Panc1 (cell line): ENCODE results near the gene KCNK10.

ENCODE experiments used
- CTCF ChIP-seq: fragments of 450-650 bp; IDR thresholded peaks from 2 replicates; pipeline ENCODE4 v1.5.1; 2017; ENCODE audit warnings: mild to moderate bottlenecking
- POLR2AphosphoS5 ChIP-seq: IDR thresholded peaks from 2 replicates; pipeline ENCODE4 v1.6.1; 2012; ENCODE audit warnings: mild to moderate bottlenecking, low read depth, low read length, moderate library complexity

- TF ChIP-seq CTCF (no peak), POLR2AphosphoS5 (no peak)
Observed at GRCh38 chr14:88198446-88198845, 124.6 kb downstream of the KCNK10 start.
